ENCODE measurements around the gene TFAP2A.

The TFAP2A gene

DNA sequence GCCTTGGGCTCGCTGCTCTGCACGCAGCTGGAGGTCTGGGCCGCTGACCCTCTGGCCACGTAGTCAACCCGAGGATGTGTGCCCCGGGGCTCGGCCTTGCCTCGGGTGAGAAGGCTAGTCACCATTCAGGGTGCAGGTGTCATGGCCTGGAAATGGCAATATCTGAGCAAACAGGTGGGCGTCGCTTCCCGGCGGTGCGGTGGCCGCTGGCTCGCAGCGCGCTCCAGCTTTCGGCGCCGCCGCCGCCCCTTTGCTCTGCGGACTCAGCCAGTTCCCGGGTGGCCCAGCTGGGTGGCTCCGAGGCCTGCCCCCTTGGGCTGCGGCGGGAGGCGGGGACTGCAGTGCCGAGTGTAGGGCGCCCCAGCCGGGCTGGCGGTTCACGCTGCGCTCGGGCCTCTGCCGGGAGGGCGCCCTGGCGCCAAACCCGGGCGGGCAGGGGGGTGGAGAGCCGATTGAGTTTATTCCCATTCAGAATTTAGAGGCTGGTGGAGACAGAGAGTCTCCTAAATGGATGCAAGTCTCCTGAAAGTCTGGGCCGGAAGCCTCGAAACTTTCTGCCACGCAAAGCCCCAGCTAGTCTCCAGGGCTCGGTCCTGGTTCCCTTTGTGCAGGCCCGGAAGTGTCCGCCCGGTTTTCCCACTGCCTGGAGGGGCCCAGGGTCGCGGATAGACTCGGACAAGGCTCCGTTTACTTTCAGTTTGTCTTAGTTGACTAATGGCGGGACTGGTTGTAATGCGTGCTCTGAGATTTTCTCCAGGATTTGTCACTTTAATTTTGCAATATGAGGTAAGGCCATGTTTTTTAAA, 11.3 kb upstream of the TFAP2A start:
- no peak for DNase-seq (ENCODE audit: low read depth)

DNA sequence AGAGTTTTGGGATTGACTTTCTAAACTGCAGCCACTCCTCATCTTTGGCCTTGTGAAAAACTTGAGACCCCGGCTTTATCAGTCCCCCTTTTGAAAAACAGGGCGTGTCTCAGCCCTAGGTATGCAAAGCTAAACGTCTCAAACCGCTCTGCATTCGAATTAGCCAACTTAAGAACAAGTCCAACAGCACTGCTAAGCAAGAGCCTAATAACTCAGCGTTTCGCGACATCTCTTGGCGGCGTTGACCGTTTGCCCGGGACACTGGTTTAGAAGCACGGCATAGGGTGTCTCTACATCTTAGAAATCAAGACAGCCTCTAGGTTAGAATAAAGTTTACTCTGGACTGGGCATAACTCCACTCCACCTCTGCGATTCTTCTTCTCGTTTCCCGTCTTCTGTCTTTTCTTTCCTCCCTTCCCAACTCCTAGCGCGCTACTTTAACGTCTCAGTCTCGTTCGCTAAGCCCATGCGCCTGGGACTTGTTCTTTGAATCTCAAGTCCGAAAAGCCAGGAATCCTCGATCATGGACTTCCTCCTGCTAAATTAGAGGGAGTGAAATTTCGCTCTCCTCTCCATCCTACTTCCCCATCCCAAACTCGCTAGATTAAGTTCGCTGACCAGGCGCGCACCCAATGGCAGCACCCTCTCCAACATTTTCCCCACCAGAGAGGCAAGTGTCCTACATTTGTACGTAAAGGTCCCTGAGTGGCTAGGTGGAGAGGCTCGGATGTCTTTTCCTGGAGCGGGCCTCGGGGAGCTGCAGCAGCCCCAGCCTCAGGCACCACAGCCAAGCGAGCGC, 10.5 kb upstream of the TFAP2A start:
- no peak for DNase-seq (ENCODE audit: low read depth)

DNA sequence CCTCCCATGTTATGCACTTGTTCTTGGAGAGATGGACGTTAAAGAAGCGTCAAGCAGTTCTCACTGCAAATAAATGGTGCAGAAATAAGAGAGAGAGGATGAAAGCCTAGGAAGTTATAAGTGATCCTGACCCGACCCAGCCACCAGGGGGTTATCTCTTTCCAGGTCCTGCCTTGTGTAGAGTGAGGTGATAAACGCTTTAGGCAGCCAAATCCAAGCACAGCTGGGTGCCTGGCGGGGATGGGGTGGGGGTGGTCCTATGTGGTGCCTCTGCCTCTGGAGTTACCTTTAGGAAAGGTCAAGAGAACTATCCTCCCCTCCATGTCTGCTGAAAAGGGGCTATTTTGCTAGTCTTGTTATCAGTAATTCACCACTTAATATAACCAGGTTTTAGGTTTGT, 9.2 kb upstream of the TFAP2A start:
- DNase-seq (ENCODE audit: low read depth) = no peak

GRCh38 chr6:10422737-10423034, 7.8 kb upstream of the TFAP2A start:
- no peak for DNase-seq (ENCODE audit: low read depth)

GRCh38 chr6:10421921-10422736, 7.3 kb upstream of the TFAP2A start:
- no peak for DNase-seq (ENCODE audit: low read depth)

DNA sequence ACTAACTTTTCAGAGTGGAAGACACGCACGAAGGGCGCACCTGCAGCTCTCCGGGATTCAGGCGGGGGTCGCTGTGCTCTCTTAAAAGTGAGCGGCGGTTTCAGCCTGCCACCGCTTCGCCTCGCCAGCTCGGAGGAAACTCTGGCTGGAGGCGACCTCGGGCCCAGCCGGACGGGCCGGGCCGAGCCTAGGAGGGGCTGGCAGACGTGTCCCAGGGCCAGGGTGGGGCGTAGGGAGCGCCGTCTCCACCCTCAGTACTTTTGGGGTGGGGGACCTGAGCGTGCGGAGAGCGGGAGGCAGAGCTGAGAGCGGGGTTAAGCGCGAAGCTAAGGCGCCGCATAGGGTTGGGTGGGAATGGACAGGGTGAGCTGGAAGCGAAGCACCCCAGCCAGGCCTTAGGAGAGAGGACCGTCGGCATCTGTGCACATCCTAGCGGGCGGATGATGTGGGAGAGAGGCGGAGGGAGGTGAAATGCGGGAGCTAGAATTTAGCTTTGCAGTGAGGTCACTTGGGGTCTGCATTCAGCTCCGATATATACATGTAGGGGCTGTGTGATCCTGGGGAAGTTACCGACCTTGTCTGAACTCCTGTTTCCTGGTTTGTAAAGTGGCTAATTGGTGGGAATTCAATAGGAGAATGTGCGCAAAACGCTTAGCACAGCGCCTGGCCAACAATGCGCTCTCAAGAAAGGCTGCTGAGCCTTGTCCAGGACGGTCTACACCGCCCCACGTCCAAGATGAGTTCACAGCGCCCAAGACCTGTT, 6.5 kb upstream of the TFAP2A start:
- no peak for DNase-seq (ENCODE audit: low read depth)

- no peak for DNase-seq (ENCODE audit: low read depth)
These were observed 5.8 kb upstream of the TFAP2A start for GRCh38 chr6:10420546-10421157.

GRCh38 chr6:10419749-10420545, 5.1 kb upstream of the TFAP2A start:
- no peak for DNase-seq (ENCODE audit: low read depth)

GRCh38 chr6:10418862-10419748, 4.2 kb upstream of the TFAP2A start:
- DNase-seq (ENCODE audit: low read depth) = no peak

- no peak for DNase-seq (ENCODE audit: low read depth)
These were observed 3.5 kb upstream of the TFAP2A start for GRCh38 chr6:10418361-10418861.

DNA sequence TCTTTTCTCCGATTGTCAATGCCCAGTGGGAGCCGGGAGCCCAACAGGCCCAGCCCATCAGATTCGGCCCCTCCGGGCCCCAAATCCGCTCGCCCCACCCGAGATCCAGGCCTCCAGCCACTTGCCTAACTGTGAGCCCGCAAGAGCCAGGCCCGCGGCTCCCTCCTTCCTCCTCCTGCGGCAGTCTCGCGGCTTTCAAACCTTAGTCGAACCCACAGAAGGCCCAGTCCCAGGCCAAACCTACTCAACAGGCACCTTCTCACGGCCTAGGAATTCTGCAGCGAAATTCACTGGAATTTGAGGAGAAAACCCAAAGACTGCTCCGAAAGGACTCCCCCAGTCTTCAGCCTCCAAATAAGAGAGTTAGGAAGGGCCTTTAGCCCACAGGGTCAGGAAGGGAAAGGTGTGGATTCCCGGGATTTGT, 2.8 kb upstream of the TFAP2A start:
- no peak for DNase-seq (ENCODE audit: low read depth)

DNA sequence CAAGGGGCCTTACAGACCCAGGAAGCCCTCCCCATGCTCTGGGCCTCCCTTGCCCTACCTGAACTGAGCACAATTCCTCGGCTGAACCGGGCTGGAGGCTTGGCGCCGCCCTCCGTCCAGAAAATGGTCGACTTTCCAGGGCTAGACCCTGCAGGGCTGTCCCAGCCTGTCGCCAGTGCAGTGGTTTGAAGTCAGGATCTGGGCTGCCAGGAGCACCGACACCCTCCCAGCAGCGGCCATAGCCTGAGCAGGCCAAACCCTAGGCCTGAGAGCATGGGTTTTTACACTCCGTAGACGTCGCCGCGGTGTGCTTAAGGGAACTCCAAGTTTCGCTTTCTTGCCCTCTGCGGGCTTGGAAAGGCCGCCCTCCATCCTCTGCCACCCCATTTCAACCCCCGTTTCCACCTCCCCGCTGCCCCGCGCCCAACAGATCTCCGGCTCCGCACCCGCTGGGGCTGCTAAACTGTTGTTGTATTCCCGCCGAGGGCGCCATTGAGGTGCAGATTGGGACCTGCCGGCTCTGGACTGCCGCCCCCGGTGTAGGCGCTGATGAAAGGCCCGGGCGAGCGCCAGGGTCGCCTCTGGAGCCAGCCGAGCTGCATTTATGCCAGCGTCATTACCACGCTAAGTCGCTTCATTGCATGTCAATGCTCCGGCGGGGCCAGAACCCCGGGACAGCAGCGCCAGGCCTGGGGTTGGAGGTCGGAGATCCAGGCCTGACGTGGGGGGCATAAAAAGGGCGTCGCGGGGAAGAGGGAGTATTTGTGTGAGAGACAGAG, 2.2 kb upstream of the TFAP2A start:
- no peak for DNase-seq (ENCODE audit: low read depth)

- no peak for DNase-seq (ENCODE audit: low read depth)
These were observed 1.6 kb upstream of the TFAP2A start for GRCh38 chr6:10416516-10416862.

DNA sequence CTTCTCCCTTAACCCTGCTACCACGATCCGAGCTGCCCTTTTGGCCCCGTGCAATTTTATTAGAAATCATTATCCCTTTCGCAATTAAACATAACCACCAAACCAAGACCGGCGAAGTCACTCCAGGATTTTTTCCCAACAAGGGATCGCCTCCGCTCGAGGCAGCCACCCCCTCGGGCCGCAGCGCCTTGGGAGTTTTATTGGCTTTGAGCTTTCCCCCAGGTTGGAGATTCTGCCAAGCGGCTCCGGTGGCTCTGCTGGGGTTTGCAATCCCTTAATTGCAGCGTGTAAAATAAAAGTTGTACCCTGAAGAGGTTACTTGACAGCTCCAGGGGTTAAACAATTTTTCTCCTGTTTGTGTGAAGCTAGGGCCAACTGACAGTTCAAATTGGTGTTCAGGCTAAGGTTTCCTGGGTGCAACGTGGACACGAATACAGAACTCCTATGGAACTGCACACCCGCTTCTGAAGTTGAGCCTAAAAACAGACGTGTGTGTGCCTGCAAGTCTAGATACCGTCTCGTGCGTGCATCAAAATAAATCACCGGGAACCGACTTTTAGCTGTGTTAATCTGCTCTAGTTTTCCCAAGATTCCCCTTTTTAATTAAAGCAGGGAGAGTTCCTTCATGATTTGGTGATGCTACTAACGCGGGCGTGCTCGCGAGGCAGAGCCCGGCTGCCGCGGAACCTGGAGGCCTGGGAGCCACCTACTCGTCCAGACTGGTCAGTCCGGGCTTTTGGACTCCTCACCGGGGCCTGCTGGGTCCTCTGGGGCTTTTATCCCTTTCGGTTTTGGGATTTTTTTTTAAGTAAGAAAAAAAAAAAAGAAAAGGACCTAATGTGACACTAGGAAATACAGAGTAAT, 975 bp upstream of the TFAP2A start:
- no peak for DNase-seq (ENCODE audit: low read depth)

DNA sequence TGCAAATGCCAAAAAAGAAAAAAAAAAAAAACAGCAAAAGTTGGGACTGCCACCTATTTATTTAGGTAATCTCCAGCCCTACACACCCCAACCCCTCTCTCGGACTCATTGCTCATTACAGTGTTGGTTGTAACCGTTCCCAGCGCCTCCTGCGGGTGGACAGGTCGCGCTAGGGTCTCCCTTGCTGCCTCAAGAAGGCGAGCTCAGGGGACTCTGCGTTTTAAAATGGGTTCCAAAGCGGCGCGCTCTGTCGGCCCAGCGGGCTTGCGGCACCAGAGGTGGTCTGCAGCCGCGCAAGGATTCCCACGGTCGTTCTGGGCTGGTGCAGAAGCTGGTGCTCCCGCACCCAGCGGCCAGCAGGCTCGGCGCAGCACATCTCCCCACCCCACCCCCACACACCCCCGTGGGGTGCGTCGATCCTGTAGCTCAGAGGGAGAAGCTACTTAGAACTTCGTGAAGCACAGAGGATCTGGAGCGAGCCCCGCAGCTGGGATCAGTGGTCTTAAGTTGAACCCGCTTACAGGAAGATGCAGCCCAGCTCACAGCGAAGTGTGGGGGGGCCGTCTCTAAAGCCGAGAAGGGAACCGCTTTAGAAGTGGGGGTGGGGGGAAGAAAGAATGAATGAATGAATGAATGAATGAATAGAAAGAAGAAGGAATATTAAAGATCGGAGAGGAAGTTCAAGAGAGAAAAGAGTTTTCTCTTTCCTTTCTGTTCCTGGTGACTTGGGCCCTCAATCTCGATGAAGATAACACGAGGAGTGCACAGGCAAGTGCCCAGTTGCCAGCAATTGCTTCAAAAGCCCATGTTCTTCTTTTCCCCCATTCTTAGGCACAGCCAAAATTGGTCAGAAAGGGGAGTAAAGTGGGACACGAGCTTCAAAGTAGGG, 780 bp downstream of the TFAP2A start:
- no peak for DNase-seq (ENCODE audit: low read depth)

DNA sequence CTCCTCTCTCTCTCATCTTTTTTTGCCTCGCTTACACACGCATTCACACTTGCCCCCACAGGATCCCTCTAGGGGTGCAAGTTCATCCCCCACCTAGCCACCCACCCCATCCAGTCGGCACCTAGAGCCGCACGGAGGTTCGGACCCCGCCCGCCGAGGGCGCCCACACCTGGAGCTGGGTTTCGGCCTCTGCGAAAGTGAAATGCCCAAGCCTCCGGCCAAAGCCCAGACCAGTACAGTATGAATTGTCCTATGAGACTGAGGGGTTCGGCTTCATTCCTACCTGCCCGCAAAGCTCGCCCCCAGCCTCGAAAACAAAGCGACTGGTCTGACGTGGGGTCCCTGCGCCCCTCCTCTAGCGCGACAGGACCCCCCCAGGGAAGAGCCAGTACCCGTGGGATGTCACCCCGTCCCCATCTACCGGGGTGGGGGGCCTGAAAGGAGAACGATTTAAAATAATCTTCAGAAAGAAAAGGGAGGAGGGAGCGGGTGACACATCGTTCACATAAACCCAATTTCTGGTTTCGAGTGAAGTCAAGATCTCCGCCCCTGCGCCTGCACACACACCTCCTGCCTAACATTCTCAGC, 1.5 kb downstream of the TFAP2A start:
- DNase-seq (ENCODE audit: low read depth) = no peak
